Measurements from ENCODE around the gene FKRP.
A peak's percentile ranks its signal among the peaks of the same experiment; 100 is the strongest.

Gene FKRP

GRCh38 chr19:46732172-46732938 is 13.5 kb upstream of the FKRP start:
- no peak for DNase-seq

- DNase-seq, result no peak
Measured at GRCh38 chr19:46732966-46733689, 12.7 kb upstream of the FKRP start.

- DNase-seq, result no peak
Measured at GRCh38 chr19:46733690-46734292, 12.1 kb upstream of the FKRP start.

- DNase-seq, result no peak
Measured at GRCh38 chr19:46736531-46737297, 9.1 kb upstream of the FKRP start.

- no peak for DNase-seq
Measured at GRCh38 chr19:46737298-46737654, 8.6 kb upstream of the FKRP start.

GRCh38 chr19:46737761-46738171 is 8.1 kb upstream of the FKRP start:
- no peak for DNase-seq

- no peak for DNase-seq
Measured at GRCh38 chr19:46739290-46739771, 6.5 kb upstream of the FKRP start.

GRCh38 chr19:46741447-46741846 is 4.4 kb upstream of the FKRP start:
- DNase-seq, result no peak

- no peak for DNase-seq
Measured at GRCh38 chr19:46742926-46743480, 2.9 kb upstream of the FKRP start.

- DNase-seq, result no peak
Measured at GRCh38 chr19:46744005-46744691, 1.7 kb upstream of the FKRP start.

GRCh38 chr19:46745030-46745429 is 827 bp upstream of the FKRP start:
- no peak for DNase-seq

GRCh38 chr19:46746281-46747057 is 612 bp downstream of the FKRP start, which contains the start of gene STRN4:
STRN4 (minus strand) TSS chr19:46746450; CDS start chr19:46746430, 20 bp downstream.
- peak; percentile 26 to 58 for DNase-seq

GRCh38 chr19:46748325-46749109 is 2.7 kb downstream of the FKRP start:
- peak; percentile 78 to 79 for DNase-seq

- DNase-seq, result peak; percentile 55 to 62
Measured at GRCh38 chr19:46753420-46754155, 7.7 kb downstream of the FKRP start.

- no peak for DNase-seq
Measured at GRCh38 chr19:46755077-46755852, 9.4 kb downstream of the FKRP start.

GRCh38 chr19:46755853-46756543 is 10.1 kb downstream of the FKRP start:
- DNase-seq, result no peak

GRCh38 chr19:46756544-46756888 is 10.7 kb downstream of the FKRP start:
- DNase-seq, result no peak

- DNase-seq, result no peak
Measured at GRCh38 chr19:46759206-46759605, 13.3 kb downstream of the FKRP start.
